K562 (cell line): ENCODE data around the gene MAPRE2. TPM values are rescaled to one million over a fixed set of nuclear protein-coding genes. Genes with fewer than 3 reads are reported as not detected.

Experiments
- ATAC-seq: fragments of 200-7000 bp; cut with Tn5 transposase; 3 replicates; pipeline ENCODE4 v1.9.1; 2020; ENCODE audit warnings: moderate library complexity
- BruUV-seq: library from RNA; stranded (reverse); fragments of 400-500 nt; replicated peaks from 2 replicates; lab custom pipeline; 2021; lab: Mats Ljungman, UMichigan
- CTCF ChIA-PET: fragments of 300-600 bp; formaldehyde crosslinking; extraction: SDS; loops from one replicate; lab custom pipeline; 2021; ENCODE audit warnings: low intra/inter-chr PET ratio; lab: Yijun Ruan, JAX
- POLR2A ChIA-PET: fragments of 300-600, 350-650 bp; sonication (Branson Sonifier 250); formaldehyde crosslinking; extraction: SDS; loops from one replicate; lab custom pipeline; 2021; ENCODE audit warnings: antibody characterized with exemption, inconsistent platforms; lab: Yijun Ruan, JAX
- DNase-seq, 4 experiments: peaks; one replicate each; pipeline versions ENCODE4 v3.0.0 to v3.0.0-alpha.2; 2011 to 2018; ENCODE audit warnings: low spot score in 3 of 4, mixed read lengths in 3 of 4; ENCODE audit errors: extremely low read depth in 1 of 4
- FAIRE-seq: peaks from 2 replicates; lab custom pipeline; 2011; peaks lifted over from hg19 to GRCh38; lab: Jason Lieb, UNC
- H2AFZ ChIP-seq: 2 replicates; pipeline ENCODE4 v1.6.0; 2011; ENCODE audit warnings: low read depth, low read length, control low read depth, inconsistent platforms
- H3K27ac ChIP-seq: fragments of 200-600 bp; 3 replicates; pipeline ENCODE4 v1.8.0; 2011; ENCODE audit warnings: low read depth, mild to moderate bottlenecking, control low read depth, inconsistent platforms, low read length, moderate library complexity, mixed read lengths; ENCODE audit errors: extremely low read depth
- H3K27me3 ChIP-seq, 2 experiments: fragments of 300-600 bp in 1 of 2; 2 replicates in 1 of 2; 3 replicates in 1 of 2; pipeline versions ENCODE4 v1.6.0 to v1.8.0; 2011; ENCODE audit warnings: inconsistent platforms in 2 of 2, low read length in 2 of 2, mild to moderate bottlenecking in 1 of 2, mixed read lengths in 1 of 2, moderate library complexity in 1 of 2; ENCODE audit not compliant: control insufficient read depth in 2 of 2, insufficient read depth in 2 of 2
- H3K36me3 ChIP-seq: fragments of 300-600 bp; 3 replicates; pipeline ENCODE4 v1.8.0; 2011; ENCODE audit warnings: mild to moderate bottlenecking, low read length, inconsistent platforms; ENCODE audit not compliant: control insufficient read depth, insufficient read depth
- H3K4me1 ChIP-seq, 2 experiments: fragments of 200-600 bp in 1 of 2; replicated peaks in 1 of 2; 2 replicates in 1 of 2; 3 replicates in 1 of 2; pipeline versions ENCODE4 v1.5.1 to v1.8.0; 2011; ENCODE audit warnings: inconsistent platforms in 2 of 2, low read length in 2 of 2, mild to moderate bottlenecking in 1 of 2, mixed read lengths in 1 of 2, moderate library complexity in 1 of 2; ENCODE audit not compliant: control insufficient read depth in 2 of 2, insufficient read depth in 2 of 2
- H3K4me2 ChIP-seq: 2 replicates; pipeline ENCODE4 v1.6.1; 2011; ENCODE audit warnings: low read length, control low read depth, inconsistent platforms, mixed read lengths; ENCODE audit not compliant: insufficient read depth
- H3K4me3 ChIP-seq: fragments of 200-600 bp; sonication (generic), shearing (Covaris generic); 2 replicates; pipeline ENCODE4 v1.5.1; 2016; ENCODE audit warnings: control low read depth, inconsistent platforms
- H3K79me2 ChIP-seq: fragments of 200-600 bp; 3 replicates; pipeline ENCODE4 v1.8.0; 2011; ENCODE audit warnings: low read length, inconsistent platforms; ENCODE audit not compliant: control insufficient read depth, insufficient read depth
- H3K9ac ChIP-seq, 2 experiments: 2 replicates each; pipeline versions ENCODE4 v1.6.0 to v1.6.1; 2011; ENCODE audit warnings: low read depth in 2 of 2, low read length in 2 of 2, control low read depth in 1 of 2, inconsistent platforms in 1 of 2, mild to moderate bottlenecking in 1 of 2, mixed read lengths in 1 of 2; ENCODE audit not compliant: insufficient read depth in 1 of 2
- H3K9me1 ChIP-seq: one replicate; pipeline ENCODE4 v1.6.0; 2011; ENCODE audit warnings: inconsistent platforms, mild to moderate bottlenecking, low read length, moderate library complexity; ENCODE audit not compliant: control insufficient read depth, insufficient read depth
- H3K9me3 ChIP-seq: replicated peaks from 2 replicates; pipeline ENCODE4 v1.5.1; 2011; ENCODE audit warnings: low read depth, low read length, inconsistent platforms; ENCODE audit not compliant: control insufficient read depth, insufficient read depth
- H4K20me1 ChIP-seq: replicated peaks from 2 replicates; pipeline ENCODE4 v1.6.1; 2011; ENCODE audit warnings: low read length, inconsistent platforms, mixed read lengths; ENCODE audit not compliant: control insufficient read depth, insufficient read depth
- ESRRA ChIP-seq: fragments of 450-650 bp; IDR thresholded peaks from 2 replicates; pipeline ENCODE4 v1.6.1; 2014; ENCODE audit warnings: low read depth, mild to moderate bottlenecking, moderate library complexity, borderline replicate concordance
- KLF6 ChIP-seq: fragments of 250-450 bp; sonication (Bioruptor Pico); IDR thresholded peaks from 2 replicates; pipeline ENCODE4 v1.4.0; 2020; ENCODE audit warnings: mild to moderate bottlenecking, moderate library complexity, borderline replicate concordance
- NRF1 ChIP-seq, 2 experiments: fragments of 450-650 bp; IDR thresholded peaks in 1 of 2; conservative IDR thresholded peaks in 1 of 2; 2 replicates each; pipeline ENCODE4 v1.6.1; 2014; ENCODE audit warnings: mild to moderate bottlenecking in 2 of 2
- RAD21 ChIP-seq, 2 experiments: fragments of 250-450 bp in 1 of 2; fragments of 450-650 bp in 1 of 2; sonication (Bioruptor Pico) in 1 of 2; formaldehyde crosslinking in 1 of 2; IDR thresholded peaks in 1 of 2; conservative IDR thresholded peaks in 1 of 2; 2 replicates each; pipeline versions ENCODE4 v1.4.0 to v1.8.0; 2020 to 2022; ENCODE audit warnings: mild to moderate bottlenecking in 2 of 2, moderate library complexity in 1 of 2
- SFPQ ChIP-seq: fragments of 200-400 bp; formaldehyde crosslinking; IDR thresholded peaks from 2 replicates; pipeline ENCODE4 v1.6.1; 2017; ENCODE audit warnings: mild to moderate bottlenecking, low read depth, low read length, moderate library complexity
- SMAD1 ChIP-seq: fragments of 150-350 bp; IDR thresholded peaks from 2 replicates; pipeline ENCODE4 v1.6.1; 2014; ENCODE audit warnings: low read length, low read depth; ENCODE audit not compliant: partially characterized antibody
- SP2 ChIP-seq: IDR thresholded peaks from 2 replicates; pipeline ENCODE4 v1.6.1; 2011; ENCODE audit warnings: mild to moderate bottlenecking, low read depth, low read length, moderate library complexity; ENCODE audit not compliant: poor library complexity, severe bottlenecking; ENCODE audit errors: extremely low read depth
- XRCC4 ChIP-seq: IDR thresholded peaks from one replicate; pipeline ENCODE4 v1.6.1; 2011; ENCODE audit not compliant: insufficient read depth, insufficient read length; ENCODE audit errors: extremely low read depth
- ZBTB34 ChIP-seq: fragments of 250-450 bp; sonication (Bioruptor Pico); IDR thresholded peaks from 2 replicates; pipeline ENCODE4 v1.8.0; 2021; ENCODE audit warnings: mild to moderate bottlenecking, moderate library complexity
- ZNF384 ChIP-seq: IDR thresholded peaks from 2 replicates; pipeline ENCODE4 v1.6.1; 2012; ENCODE audit warnings: low read depth, low read length, improper control_type of control experiment
- ZNF398 ChIP-seq: fragments of 250-450 bp; sonication (Bioruptor Pico); IDR thresholded peaks from 2 replicates; pipeline ENCODE4 v1.8.0; 2021; ENCODE audit warnings: moderate library complexity, mild to moderate bottlenecking, inconsistent platforms
- ZNF436 ChIP-seq: fragments of 250-450, 450-650 bp; sonication (Bioruptor Pico); formaldehyde crosslinking; IDR thresholded peaks from 2 replicates; pipeline ENCODE4 v1.7.0; 2020; ENCODE audit warnings: mild to moderate bottlenecking
- ZNF511 ChIP-seq: sonication (generic); formaldehyde crosslinking; IDR thresholded peaks from 2 replicates; pipeline ENCODE4 v1.8.0; 2022; ENCODE audit warnings: mild to moderate bottlenecking, missing genetic modification reagents
- WGBS: fragments of 100-300 bp; shearing (Covaris generic); methylation state at CpG from one replicate; pipeline ENCODE4 v1.1.6; 2016; ENCODE audit warnings: low coverage, mixed read lengths; ENCODE audit not compliant: insufficient coverage; ENCODE audit errors: missing lambda C conversion rate; 5-methylcytosine and 5-hydroxymethylcytosine counted together
- in situ Hi-C: fragments of 300-500 bp; cut with MboI; formaldehyde crosslinking; loops from 4 replicates; pipeline ENCODE4 v1.15.0; 2018; ENCODE audit warnings: inconsistent platforms, mixed read lengths
- intact Hi-C: fragments of 100-400 bp; cut with micrococcal nuclease; formaldehyde crosslinking; loops from 2 replicates; pipeline ENCODE4 v1.14.2; 2022
- polyA plus RNA-seq, 8 experiments: library from polyadenylated mRNA; depleted of rRNA in 4 of 8; stranded (reverse) in 5 of 8; unstranded in 3 of 8; fragments of >200 nt; fragmentation: Nextera tagmentation in 2 of 8; fragmentation: Illumina TruSeq in 1 of 8; extraction: Ambion mirVana in 2 of 8; extraction: Trizol in 1 of 8; gene quantifications; 2 replicates each; pipeline versions ENCODE4 v1.2.1 to v1.2.3, GENCODE V29; 2011 to 2014; ENCODE audit warnings: inconsistent platforms in 1 of 8, missing spikeins in 1 of 8
- total RNA-seq, 7 experiments: library from RNA; depleted of rRNA in 6 of 7; stranded (reverse); fragments of >200 nt in 6 of 7; fragmentation: Illumina TruSeq in 2 of 7; extraction: Trizol in 2 of 7; gene quantifications; 2 replicates each; pipeline versions ENCODE4 v1.2.1 to v1.2.3, GENCODE V29; 2011 to 2021; ENCODE audit warnings: low replicate concordance in 1 of 7

Gene MAPRE2
- total and polyA plus RNA-seq, 9 of the 15 experiments (the other 6 are each of a cell fraction or from before 2014, with no cell fraction given): 32.3 to 70.7 (median 40.7) TPM

GRCh38 chr18:35002120-35002519 lies 39.1 kb upstream of the MAPRE2 start (continued):
- TF ChIP-seq ZNF398 (CRISPR knock-in tag) (no peak), XRCC4 (no peak), ZBTB34 (CRISPR knock-in tag) (no peak), SMAD1 (no peak)

GRCh38 chr18:35005963-35006577 lies 35.1 kb upstream of the MAPRE2 start:
- no peak overlapping the region for H3K4me2 ChIP-seq
- BruUV-seq: no TSS peak
- peak; percentile 89 for FAIRE-seq
- TF ChIP-seq ZNF511 (CRISPR knock-in tag) (no peak), ZNF436 (CRISPR knock-in tag) (no peak), RAD21 (CRISPR knock-in tag; conservative IDR thresholded peaks at IDR 0.05 in 1 of 2, IDR thresholded peaks at IDR 0.05 in 1 of 2) (peak; percentile 94 to 97), ZNF384 (no peak), KLF6 (CRISPR knock-in tag) (no peak), ESRRA (peak; percentile 63; the same call in 1 of the 2 replicates), SP2 (no peak), SFPQ (no peak), NRF1 (conservative IDR thresholded peaks at IDR 0.05 in 1 of 2, IDR thresholded peaks at IDR 0.05 in 1 of 2) (no peak)

More at GRCh38 chr18:35005963-35006577, 35.1 kb upstream of the MAPRE2 start:
- Histone ChIP-seq H2AFZ (no peak overlapping the region), H3K4me3 (no peak overlapping the region), H3K27me3 (peaks cover 0 to 6% of the 10 kb centered on the region in 2 experiments; a peak in 1 of 5 replicates), H3K36me3 (no peaks in the 10 kb centered on the region), H3K9me3 (no peaks in the 10 kb centered on the region), H3K9ac (no peak overlapping the region), H3K79me2 (no peaks in the 10 kb centered on the region), H3K27ac (no peak overlapping the region), H3K4me1 (no peaks in the 10 kb centered on the region; a peak in 1 of 5 replicates), H3K9me1 (no peaks in the 10 kb centered on the region), H4K20me1 (no peaks in the 10 kb centered on the region)
- in situ Hi-C loops (loop anchor here (10.0 kb wide), 1 partner anchor 139 kb away; no protein-coding TSS in a partner anchor), intact Hi-C loops (loop anchor here (1.0 to 10.0 kb wide), 4 partner anchors 138 to 381 kb away; partner anchors contain the start of gene ZSCAN30)
- ChIA-PET CTCF (interaction anchor here (0.6 to 2.8 kb wide), 5 partner anchors 136 to 402 kb away, joined by 3 to 32 read pairs (median 4); no protein-coding TSS in a partner anchor), POLR2A (interaction anchor here (0.6 kb wide), 1 partner anchor 1288 kb away, joined by 3 read pairs; no protein-coding TSS in a partner anchor)
- WGBS: 9% methylated on average over 7 of the region's 7 CpGs
- DNase-seq (peak; percentile 20 to 80 (median 46)), ATAC-seq (peak; percentile 98)
